NK-92 (cell line): ENCODE data around the gene SLC9A8.

Source experiments
- DNase-seq: peaks from one replicate; lab custom pipeline; 2025; ENCODE audit not compliant: unreplicated experiment; lab: John Stamatoyannopoulos, UW

The SLC9A8 gene

DNA sequence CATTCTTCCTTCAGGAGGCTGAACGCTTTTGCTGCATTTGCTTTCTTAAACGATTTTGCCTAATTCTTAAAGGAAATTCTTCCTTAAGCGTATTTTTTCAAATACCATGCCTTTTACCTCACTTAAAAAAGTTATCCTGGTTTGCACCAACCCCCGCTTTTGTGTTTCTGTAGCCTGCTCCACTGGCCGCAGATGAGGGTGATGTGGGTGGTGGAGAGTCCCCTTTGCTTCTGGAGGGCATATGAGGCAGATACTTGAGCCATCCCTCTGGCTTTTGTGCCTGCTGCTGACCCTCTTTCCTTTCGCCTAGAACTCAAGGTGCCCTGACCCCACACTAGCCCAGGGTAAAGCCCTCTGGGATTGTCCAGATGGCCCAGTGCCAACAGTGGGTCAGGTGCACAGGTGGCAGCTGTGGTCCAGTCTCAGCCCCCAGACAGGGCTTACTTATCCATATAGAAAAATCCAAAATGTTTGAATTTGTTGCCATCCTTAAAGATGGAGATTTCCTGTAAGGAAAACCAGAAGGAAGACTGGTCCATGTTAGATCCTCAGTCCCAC is 58.8 kb downstream of the SLC9A8 start:
- no peak for DNase-seq

DNA sequence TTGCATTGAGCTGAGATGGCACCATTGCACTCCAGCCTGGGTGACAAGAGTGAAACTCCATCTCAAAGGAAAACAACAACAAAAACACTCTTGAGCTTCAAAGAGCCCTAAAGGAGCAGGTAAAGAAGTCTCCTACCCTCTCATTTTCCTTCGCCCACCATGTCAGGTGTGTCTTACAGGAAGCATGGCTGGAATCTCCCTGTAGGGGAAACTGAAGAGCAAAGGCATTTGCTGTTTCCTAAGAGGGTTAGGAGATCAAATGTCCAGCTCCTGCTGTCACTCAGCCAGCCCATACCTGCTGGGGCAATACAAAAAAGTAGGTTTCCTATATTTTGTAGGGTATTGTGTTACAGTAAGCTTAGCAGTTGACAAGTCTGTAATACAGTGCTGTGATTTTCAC is 59.4 kb downstream of the SLC9A8 start:
- no peak for DNase-seq

- DNase-seq, result no peak
Observed at GRCh38 chr20:49874696-49875095, 62.1 kb downstream of the SLC9A8 start.

GRCh38 chr20:49877386-49877921 is 64.8 kb downstream of the SLC9A8 start:
- DNase-seq, result no peak

- no peak for DNase-seq
Observed at GRCh38 chr20:49878977-49879376, 66.3 kb downstream of the SLC9A8 start.

GRCh38 chr20:49880177-49880576 is 67.5 kb downstream of the SLC9A8 start:
- no peak for DNase-seq

DNA sequence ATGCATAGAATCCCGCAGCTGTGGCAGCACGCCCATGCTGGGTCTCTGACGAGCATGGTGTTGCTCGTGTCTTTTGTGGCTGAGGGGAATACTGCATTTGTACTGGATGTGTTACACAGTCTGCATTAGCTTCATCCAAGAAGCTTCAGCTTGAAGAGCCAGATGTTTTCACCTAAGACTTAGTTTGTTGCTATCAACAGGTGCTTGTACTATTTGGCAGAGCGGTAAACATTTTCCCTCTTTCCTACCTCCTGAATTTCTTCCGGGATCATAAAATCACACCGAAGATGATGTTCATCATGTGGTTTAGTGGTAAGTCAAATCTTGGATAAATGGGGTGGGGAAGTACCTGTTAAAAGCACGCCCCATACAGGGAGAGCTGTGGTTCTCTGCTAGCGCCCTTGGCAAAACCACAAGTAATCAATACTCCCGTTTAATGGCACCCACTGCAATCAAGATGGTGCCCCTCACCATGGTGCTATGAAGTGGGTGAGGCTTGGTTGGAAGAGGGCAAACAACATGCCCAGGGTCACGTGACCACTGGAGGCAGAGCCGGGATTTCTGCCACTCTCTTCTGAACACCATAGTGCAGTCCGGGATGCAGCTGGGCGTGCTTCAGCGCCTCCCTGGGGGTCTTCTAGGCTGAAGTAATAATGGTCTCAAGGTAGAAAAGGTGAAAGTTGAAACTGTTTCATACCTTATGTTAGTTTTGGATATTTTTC is 68.3 kb downstream of the SLC9A8 start:
- no peak for DNase-seq

DNA sequence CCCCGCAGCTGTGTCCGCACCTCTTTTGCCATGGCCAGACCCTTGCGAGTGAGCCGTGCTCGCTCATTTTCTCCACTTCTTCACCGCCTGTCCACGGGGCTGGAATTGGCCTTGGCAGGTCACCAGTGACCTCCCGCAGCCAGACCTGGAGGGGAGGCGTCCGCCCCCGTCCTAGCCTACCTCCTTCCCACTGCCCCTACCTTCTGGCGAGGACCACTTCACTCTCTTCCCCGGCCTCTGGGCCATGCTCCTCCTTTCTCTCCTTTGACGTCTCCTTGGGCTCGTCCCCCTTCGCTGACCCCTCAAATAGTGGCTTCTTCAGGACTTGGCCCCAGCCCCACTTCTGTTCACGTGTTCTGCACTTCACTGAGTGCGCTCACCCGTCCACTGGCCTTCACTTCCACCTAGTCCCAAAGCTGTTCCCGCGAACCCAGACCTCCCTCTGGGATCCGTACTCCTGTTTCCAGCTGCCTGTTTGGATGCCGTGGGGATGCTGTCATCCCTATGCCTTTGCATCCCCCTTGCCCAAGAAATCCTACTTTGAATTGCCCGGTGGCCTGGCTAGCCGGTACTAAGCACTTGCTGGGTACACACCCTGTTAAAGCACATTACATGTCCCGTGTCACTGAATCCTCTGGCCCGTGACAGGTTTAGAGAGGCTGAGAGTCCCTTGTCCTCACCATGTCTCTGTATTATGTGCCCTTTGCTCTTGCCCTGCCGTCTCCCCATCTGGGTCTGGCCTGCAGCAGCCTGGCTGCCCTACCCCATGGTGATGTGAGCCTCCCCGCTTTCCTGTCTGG is 69.7 kb downstream of the SLC9A8 start:
- no peak for DNase-seq

DNA sequence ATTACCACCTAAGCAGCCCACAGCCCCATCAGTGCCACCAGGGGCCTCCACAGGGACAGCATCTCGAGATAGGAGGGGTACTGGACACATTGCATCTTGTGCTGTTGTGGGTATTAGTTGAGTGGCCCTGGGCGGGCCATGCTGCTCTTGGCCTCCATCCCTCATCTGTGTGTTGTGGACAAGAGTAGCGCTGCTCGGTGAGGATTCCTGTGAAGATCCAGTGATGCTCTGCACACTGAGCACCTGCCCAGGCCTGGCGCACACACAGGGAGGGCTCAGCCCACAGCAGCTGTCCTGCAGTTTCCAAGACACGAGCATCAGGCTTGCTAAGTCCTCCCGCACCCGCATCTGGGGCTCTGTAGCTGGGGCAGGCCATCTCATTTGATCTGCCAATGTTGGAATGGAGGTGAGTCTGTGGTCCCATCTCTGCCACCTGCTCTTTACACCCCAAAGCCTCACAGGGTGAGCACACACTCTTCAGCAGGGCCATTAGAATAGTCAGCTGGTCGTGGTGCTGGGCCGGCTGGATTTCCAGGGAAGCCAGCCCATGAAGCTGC is 70.7 kb downstream of the SLC9A8 start:
- DNase-seq, result no peak

DNA sequence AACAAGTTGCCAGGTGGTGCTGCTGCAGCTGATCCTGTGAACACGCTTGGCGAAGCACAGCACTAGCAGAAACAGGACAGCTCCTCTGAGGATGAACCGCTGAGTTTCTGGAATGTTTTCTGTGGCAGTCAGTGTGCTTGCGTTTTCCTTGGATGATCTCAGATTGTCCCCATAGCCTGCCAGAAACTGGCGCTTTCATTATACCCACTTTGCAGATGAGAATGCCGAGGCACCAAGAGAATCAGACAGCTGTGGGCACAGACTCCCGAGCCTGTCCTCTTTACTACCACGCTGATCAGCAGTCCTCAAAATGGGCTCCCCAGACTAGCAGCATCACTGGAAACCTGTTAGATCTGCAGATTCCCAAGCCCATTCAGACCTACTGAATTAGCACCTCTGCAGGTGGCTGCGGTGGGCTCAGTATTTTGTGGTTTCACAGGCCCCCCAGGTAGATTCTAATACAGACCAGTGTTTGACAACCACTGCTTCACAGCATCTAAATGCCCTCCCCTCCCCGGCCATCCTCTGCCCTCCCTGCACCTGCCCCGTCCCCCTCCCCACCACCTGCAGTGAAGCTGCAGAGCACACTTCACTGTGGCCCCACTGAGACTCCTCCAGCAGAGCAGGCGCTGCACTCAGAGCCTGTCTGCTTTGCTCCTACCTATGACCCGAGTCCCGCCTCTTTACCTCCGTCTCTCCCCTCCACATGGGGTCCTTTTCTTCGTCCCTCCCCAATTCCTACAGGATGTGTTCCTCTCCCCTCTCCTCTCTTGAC is 73.1 kb downstream of the SLC9A8 start:
- no peak for DNase-seq

DNA sequence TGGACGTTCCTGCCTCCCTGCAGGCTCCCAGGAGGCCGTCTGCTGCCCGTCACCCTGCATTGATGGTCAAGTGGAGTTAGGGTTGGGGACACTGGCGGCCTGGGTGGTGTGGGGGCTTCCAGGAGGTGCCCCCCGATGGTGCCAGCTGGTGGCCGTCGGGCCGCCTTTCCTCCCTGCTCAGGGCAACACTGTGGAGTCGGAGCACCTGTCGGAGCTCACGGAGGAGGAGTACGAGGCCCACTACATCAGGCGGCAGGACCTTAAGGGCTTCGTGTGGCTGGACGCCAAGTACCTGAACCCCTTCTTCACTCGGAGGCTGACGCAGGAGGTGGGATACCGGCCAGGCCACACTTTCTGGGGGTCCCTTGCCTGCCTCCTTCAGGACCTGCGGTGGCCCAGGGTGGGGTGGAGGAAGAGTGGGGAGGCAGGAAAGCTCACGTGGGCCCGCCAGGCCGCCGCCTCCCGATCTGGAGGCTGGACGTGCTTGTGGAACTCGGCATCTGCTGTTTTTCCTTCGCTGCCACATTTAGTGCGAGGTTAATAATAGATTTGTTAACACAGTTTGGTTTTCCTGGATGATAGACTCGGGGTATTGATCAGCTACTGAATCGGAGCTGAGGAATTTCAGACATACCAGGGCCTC is 74.1 kb downstream of the SLC9A8 start:
- DNase-seq, result no peak

DNA sequence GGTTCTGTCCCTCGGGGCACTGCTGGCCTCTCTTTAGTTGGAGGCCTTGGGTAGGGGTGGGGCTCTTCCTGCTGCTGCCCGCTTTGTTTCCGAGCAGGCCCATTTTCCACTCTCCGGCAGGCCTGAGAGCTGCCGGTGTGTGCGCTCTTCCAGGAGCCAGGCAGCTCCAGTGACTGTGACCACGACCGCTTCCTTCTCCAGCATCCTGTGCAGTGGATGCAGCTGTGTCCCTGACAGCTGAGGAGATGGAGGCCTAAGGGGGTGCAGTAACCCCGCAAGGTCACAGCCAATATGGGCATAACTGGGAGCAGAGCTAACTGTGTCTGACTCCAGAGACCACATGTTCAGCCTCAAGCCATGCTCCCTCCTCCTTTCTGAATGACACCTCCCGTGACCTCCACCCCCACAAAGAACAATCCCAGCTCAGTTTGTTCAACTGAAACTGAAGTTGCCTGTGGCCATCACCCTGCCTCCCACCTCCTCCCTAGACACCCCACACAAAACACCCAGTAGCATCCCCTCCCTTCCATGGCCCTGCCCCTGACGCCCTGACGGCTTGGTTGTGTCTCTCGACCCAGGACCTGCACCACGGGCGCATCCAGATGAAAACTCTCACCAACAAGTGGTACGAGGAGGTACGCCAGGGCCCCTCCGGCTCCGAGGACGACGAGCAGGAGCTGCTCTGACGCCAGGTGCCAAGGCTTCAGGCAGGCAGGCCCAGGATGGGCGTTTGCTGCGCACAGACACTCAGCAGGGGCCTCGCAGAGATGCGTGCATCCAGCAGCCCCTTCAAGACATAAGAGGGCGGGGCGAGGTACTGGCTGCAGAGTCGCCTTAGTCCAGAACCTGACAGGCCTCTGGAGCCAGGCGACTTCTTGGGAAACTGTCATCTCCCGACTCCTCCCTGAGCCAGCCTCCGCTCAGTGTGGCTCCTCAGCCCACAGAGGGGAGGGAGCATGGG is 74.9 kb downstream of the SLC9A8 start:
- no peak for DNase-seq

DNA sequence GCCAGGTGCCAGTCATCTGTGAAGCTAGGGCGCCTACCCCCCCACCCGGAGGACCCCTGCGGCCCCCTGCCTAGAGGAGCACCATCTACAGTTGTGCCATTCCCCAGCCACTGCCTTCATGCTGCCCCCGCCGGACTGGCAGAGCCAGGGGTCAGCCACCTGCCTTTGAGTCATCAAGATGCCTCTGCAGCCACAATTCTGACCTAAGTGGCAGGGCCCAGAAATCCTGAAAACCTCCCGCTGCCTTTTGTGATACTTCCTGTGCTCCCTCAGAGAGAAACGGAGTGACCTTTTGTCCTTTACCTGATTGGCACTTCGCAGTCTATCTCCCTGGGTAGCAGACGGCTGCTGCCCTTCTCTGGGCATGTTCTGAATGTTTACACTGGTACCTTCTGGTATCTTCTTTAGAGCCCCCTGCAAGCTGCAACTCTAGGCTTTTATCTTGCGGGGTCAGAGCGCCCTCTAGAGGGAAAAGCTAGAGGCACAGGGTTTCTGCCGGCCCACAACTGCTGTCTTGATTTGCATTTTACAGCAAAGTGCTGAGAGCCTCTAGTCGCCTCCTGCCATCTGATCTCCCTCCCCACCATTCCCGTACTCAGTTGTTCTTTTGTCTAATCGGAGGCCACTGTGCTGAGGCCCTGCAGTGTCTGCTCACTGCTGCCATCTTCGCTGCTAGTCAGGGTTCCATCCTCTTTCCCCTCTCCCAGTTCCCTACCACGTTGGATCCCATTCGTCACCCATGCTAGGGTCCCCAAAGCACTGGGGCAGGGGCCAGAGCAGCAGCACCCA is 75.8 kb downstream of the SLC9A8 start:
- no peak for DNase-seq

GRCh38 chr20:49889001-49889934 is 76.6 kb downstream of the SLC9A8 start:
- no peak for DNase-seq

DNA sequence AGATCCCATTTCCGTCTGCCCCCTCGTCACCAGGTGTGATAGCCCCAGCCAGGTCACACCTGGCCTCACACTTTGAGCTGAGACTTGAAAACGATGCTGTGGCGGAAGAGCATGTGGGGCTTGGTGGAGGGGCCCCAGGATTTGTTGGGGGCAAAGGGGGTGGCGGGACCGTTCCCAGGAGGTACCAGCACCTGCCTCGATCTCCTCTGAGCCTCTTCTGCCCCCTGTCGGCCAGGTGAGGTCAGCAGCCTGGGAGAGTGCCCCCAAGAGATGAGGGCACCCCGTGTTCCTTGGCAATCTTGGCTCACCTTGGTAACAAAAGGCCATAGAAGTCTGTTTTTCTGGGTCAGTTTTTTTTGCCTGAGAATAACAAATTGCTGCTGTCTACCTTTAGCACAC is 77.3 kb downstream of the SLC9A8 start:
- DNase-seq, result no peak

GRCh38 chr20:49890471-49891361 is 78.1 kb downstream of the SLC9A8 start:
- no peak for DNase-seq
